SK-N-SH treated with all-trans-retinoic acid at 6 μM for 48 hours (cell line): ENCODE data around the gene TUBA4A.

Experiments
- ATAC-seq: fragments of 200-7000 bp; cut with Tn5 transposase; 3 replicates; pipeline ENCODE4 v1.9.1; 2020; ENCODE audit warnings: mild to moderate bottlenecking, moderate library complexity
- BACH2 ChIP-seq: fragments of 250-450 bp; sonication (Bioruptor Pico); IDR thresholded peaks from 2 replicates; pipeline ENCODE4 v1.9.0; 2021; ENCODE audit warnings: mild to moderate bottlenecking, borderline replicate concordance
- CREB5 ChIP-seq: fragments of 250-450 bp; sonication (Bioruptor Pico); IDR thresholded peaks from 2 replicates; pipeline ENCODE4 v1.5.1; 2020; ENCODE audit warnings: low read depth, mild to moderate bottlenecking, moderate library complexity
- CSRNP3 ChIP-seq: fragments of 250-450 bp; sonication (Bioruptor Pico); IDR thresholded peaks from 2 replicates; pipeline ENCODE4 v1.5.1; 2021; ENCODE audit warnings: mild to moderate bottlenecking, moderate library complexity
- GLIS3 ChIP-seq: fragments of 250-450 bp; sonication (Bioruptor Pico); IDR thresholded peaks from 2 replicates; pipeline ENCODE4 v1.5.0; 2020; ENCODE audit warnings: mild to moderate bottlenecking, moderate library complexity
- OSR1 ChIP-seq: fragments of 250-450 bp; sonication (Bioruptor Pico); IDR thresholded peaks from 2 replicates; pipeline ENCODE4 v1.8.0; 2022; ENCODE audit warnings: moderate library complexity, mild to moderate bottlenecking, inconsistent platforms
- PATZ1 ChIP-seq: fragments of 250-450 bp; sonication (Bioruptor Pico); IDR thresholded peaks from 2 replicates; pipeline ENCODE4 v1.8.0; 2020; ENCODE audit warnings: mild to moderate bottlenecking, moderate library complexity, borderline replicate concordance
- POU6F1 ChIP-seq: fragments of 250-450 bp; sonication (Bioruptor Pico); IDR thresholded peaks from 2 replicates; pipeline ENCODE4 v1.8.0; 2021; ENCODE audit warnings: low read depth, mild to moderate bottlenecking, moderate library complexity, borderline replicate concordance
- PPARA ChIP-seq: fragments of 250-450 bp; sonication (Bioruptor Pico); IDR thresholded peaks from 2 replicates; pipeline ENCODE4 v1.5.0; 2020; ENCODE audit warnings: mild to moderate bottlenecking, borderline replicate concordance
- RARB ChIP-seq: fragments of 250-450 bp; sonication (Bioruptor Pico); IDR thresholded peaks from 2 replicates; pipeline ENCODE4 v1.8.0; 2021; ENCODE audit warnings: mild to moderate bottlenecking, moderate library complexity
- SNAI2 ChIP-seq: fragments of 250-450 bp; sonication (Bioruptor Pico); IDR thresholded peaks from 2 replicates; pipeline ENCODE4 v1.5.0; 2020; ENCODE audit warnings: mild to moderate bottlenecking, moderate library complexity
- TCF4 ChIP-seq: fragments of 250-450 bp; sonication (Bioruptor Pico); IDR thresholded peaks from 2 replicates; pipeline ENCODE4 v1.8.0; 2021; ENCODE audit warnings: mild to moderate bottlenecking, moderate library complexity, borderline replicate concordance
- TSHZ2 ChIP-seq: fragments of 250-450 bp; sonication (Bioruptor Pico); IDR thresholded peaks from 2 replicates; pipeline ENCODE4 v1.5.0; 2020; ENCODE audit warnings: mild to moderate bottlenecking, moderate library complexity
- ZFP30 ChIP-seq: fragments of 450-650 bp; formaldehyde crosslinking; IDR thresholded peaks from 2 replicates; pipeline ENCODE4 v1.5.0; 2022; ENCODE audit warnings: mild to moderate bottlenecking, moderate library complexity
- ZNF565 ChIP-seq: fragments of 450-650 bp; formaldehyde crosslinking; conservative IDR thresholded peaks from 2 replicates; pipeline ENCODE4 v1.5.0; 2020; ENCODE audit warnings: low read depth, mild to moderate bottlenecking, moderate library complexity
- ZNF8 ChIP-seq: fragments of 450-650 bp; formaldehyde crosslinking; IDR thresholded peaks from 2 replicates; pipeline ENCODE4 v1.5.0; 2020; ENCODE audit warnings: mild to moderate bottlenecking, moderate library complexity

Gene TUBA4A

GRCh38 chr2:219282943-219283581 is 29.3 kb upstream of the TUBA4A start (continued):
- TF ChIP-seq TSHZ2 (CRISPR knock-in tag): no peak

GRCh38 chr2:219282375-219282774 is 28.7 kb upstream of the TUBA4A start:
- no peak for ATAC-seq
- TF ChIP-seq OSR1 (CRISPR knock-in tag) (no peak), ZNF8 (CRISPR knock-in tag) (no peak), CREB5 (CRISPR knock-in tag) (no peak)

GRCh38 chr2:219281588-219281987 is 27.9 kb upstream of the TUBA4A start:
- no peak for TF ChIP-seq GLIS3 (CRISPR knock-in tag)
- TF ChIP-seq POU6F1: no peak
- TF ChIP-seq PATZ1: no peak
- TF ChIP-seq PPARA (CRISPR knock-in tag): no peak
- no peak for TF ChIP-seq TCF4 (CRISPR knock-in tag)
- no peak for TF ChIP-seq TSHZ2 (CRISPR knock-in tag)
- TF ChIP-seq ZFP30 (CRISPR knock-in tag): no peak
- no peak for TF ChIP-seq SNAI2 (CRISPR knock-in tag)

GRCh38 chr2:219280651-219281050 is 26.9 kb upstream of the TUBA4A start:
- no peak for ATAC-seq
- no peak for TF ChIP-seq BACH2
- TF ChIP-seq GLIS3 (CRISPR knock-in tag): no peak
- TF ChIP-seq RARB: no peak
- no peak for TF ChIP-seq CSRNP3 (CRISPR knock-in tag)
- no peak for TF ChIP-seq TSHZ2 (CRISPR knock-in tag)
- TF ChIP-seq PPARA (CRISPR knock-in tag): no peak
- TF ChIP-seq POU6F1: no peak
- no peak for TF ChIP-seq ZNF565 (CRISPR knock-in tag)
- TF ChIP-seq TCF4 (CRISPR knock-in tag): no peak
- TF ChIP-seq CREB5 (CRISPR knock-in tag): no peak

More at GRCh38 chr2:219281588-219281987, 27.9 kb upstream of the TUBA4A start:
- ATAC-seq: no peak
